Tibial artery (tissue), 4 donors: ENCODE results near the gene KRT26.
A peak's percentile ranks its signal among the peaks of the same experiment; 100 is the strongest.

Experiments
- DNase-seq, 2 donors: peaks; one replicate each; pipeline ENCODE4 v3.0.0-alpha.2; 2019
- H3K27ac ChIP-seq, 2 donors: fragments of 200-600 bp; sonication (generic) in 1 of 2; 1 replicate in 1 of 2; 2 replicates in 1 of 2; pipeline ENCODE4 v1.5.1; 2018 to 2019; ENCODE audit warnings: mild to moderate bottlenecking in 1 of 2
- H3K27me3 ChIP-seq, 2 donors: fragments of 200-600 bp; sonication (generic) in 1 of 2; one replicate each; pipeline versions ENCODE4 v1.5.1 to v1.6.0; 2016 to 2019
- H3K36me3 ChIP-seq, 3 donors: fragments of 200-600 bp; sonication (generic) in 2 of 3; one replicate each; pipeline ENCODE4 v1.5.1; 2016 to 2019; ENCODE audit warnings: mild to moderate bottlenecking in 2 of 3
- H3K4me1 ChIP-seq, 4 donors: fragments of 200-600 bp; sonication (generic) in 2 of 4; 1 replicate in 3 of 4; 2 replicates in 1 of 4; pipeline ENCODE4 v1.5.1; 2016 to 2019
- H3K4me3 ChIP-seq, 2 donors: fragments of 200-600 bp; sonication (generic) in 1 of 2; 1 replicate in 1 of 2; 2 replicates in 1 of 2; pipeline ENCODE4 v1.5.1; 2018 to 2019; ENCODE audit warnings: mild to moderate bottlenecking in 2 of 2
- H3K9me3 ChIP-seq, 3 donors: fragments of 200-600 bp; sonication (generic) in 1 of 3; one replicate each; pipeline ENCODE4 v1.5.1; 2016 to 2019
- intact Hi-C: fragments of 100-400 bp; cut with DNase I; formaldehyde crosslinking; loops from one replicate; pipeline ENCODE4 v1.15.0; 2023; ENCODE audit warnings: low total_unique reads
- TF ChIP-seq, protein P1 (sequence below), 2 experiments: fragments of 200-600 bp in 1 of 2; fragments of 450-650 bp in 1 of 2; IDR thresholded peaks; one replicate each; pipeline ENCODE4 v1.5.1; 2017 to 2019; ENCODE audit warnings: antibody characterized with exemption in 2 of 2, mild to moderate bottlenecking in 1 of 2, moderate library complexity in 1 of 2

KRT26 gene

DNA sequence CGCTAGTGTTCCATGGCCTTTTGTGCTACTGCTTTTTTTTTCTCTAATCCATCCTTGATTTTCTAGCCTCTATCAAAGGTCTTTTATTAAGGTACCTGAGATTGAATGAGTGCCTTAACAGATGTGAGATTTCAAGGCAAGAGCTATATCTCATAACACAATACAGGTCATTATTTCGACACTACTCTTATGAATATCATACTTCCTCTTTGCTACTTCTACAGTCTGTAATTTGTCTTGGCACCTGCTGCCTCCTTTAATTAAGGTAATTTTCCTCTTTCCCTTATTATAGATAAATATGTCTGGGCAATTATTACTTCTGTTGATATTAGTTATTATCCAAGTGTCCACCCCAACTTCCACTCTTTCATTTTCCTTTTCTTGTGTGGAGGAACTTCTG, 22.5 kb upstream of the KRT26 start:
- TF ChIP-seq, protein P1, sequence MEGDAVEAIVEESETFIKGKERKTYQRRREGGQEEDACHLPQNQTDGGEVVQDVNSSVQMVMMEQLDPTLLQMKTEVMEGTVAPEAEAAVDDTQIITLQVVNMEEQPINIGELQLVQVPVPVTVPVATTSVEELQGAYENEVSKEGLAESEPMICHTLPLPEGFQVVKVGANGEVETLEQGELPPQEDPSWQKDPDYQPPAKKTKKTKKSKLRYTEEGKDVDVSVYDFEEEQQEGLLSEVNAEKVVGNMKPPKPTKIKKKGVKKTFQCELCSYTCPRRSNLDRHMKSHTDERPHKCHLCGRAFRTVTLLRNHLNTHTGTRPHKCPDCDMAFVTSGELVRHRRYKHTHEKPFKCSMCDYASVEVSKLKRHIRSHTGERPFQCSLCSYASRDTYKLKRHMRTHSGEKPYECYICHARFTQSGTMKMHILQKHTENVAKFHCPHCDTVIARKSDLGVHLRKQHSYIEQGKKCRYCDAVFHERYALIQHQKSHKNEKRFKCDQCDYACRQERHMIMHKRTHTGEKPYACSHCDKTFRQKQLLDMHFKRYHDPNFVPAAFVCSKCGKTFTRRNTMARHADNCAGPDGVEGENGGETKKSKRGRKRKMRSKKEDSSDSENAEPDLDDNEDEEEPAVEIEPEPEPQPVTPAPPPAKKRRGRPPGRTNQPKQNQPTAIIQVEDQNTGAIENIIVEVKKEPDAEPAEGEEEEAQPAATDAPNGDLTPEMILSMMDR (IDR thresholded peaks at IDR 0.05) = no peak
- H3K36me3 ChIP-seq = no peaks in the 10 kb centered on the region
- H3K9me3 ChIP-seq = no peaks in the 10 kb centered on the region
- H3K27ac ChIP-seq = no peak overlapping the region
- H3K4me3 ChIP-seq = no peak overlapping the region
- intact Hi-C loops = loop anchor here (10.0 kb wide), 1 partner anchor 180 kb away; no protein-coding TSS in a partner anchor
- H3K27me3 ChIP-seq = peaks cover 0 to 38% of the 10 kb centered on the region in 2 donors
- peaks cover 0 to 9% (median 1%) of the 10 kb centered on the region in 4 donors for H3K4me1 ChIP-seq
- no peak for DNase-seq

DNA sequence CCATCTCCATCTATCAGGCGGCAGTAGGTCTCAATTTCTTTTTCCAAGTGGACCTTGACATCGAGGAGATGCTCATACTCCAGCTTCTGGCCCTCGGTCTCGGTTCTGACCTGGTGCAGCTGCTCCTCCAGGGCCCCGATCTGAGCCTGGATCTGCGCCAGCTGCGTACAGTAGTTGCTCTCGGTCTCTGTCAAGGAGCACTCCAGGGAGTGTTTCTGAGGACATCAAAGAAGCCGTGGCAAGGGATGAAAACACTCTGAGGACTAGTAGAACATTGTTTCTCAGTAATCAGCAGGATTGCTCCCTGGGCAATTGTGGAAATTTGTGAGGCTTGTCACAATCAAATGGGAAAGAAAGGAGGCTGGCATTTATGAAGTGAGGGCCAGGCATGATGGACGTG, 21.8 kb upstream of the KRT26 start:
- DNase-seq = no peak
- Histone ChIP-seq H3K9me3 (no peaks in the 10 kb centered on the region), H3K36me3 (no peaks in the 10 kb centered on the region), H3K27me3 (peaks cover 0 to 34% of the 10 kb centered on the region in 2 donors), H3K27ac (no peak overlapping the region), H3K4me3 (no peak overlapping the region), H3K4me1 (peaks cover 0 to 9% (median 1%) of the 10 kb centered on the region in 4 donors)
- TF ChIP-seq, protein P1 (IDR thresholded peaks at IDR 0.05) = no peak
- intact Hi-C loops = loop anchor here (10.0 kb wide), 1 partner anchor 179 kb away; no protein-coding TSS in a partner anchor

DNA sequence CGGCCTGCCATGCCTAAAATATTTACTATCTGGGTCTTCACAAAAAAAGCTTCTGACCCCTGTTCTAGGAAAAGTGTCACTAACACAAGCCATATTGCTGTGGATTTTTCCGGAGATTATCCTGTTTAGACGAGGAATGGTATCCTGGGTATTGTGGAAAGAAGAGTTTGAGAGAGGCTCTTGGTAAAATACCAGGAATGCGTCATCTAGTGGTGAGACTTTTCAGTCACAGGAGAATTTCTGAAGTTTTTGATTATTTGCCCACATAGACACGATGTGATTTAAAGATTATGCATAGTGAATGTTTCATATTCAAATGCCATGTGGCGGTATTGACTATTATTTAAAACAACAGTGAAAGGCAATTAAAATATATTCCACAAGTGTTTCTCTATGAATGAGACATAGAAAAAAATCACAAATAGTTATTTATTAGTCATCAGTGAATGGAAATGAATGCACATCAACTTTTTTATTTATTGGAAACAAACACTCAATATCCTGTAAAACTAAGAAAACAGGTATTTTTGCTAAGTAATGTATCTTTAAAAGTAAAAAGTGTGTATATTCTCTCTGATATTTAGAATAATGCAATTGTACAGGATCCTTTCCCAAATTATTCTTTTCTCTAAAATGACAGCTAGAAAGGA, 19.9 kb upstream of the KRT26 start:
- Histone ChIP-seq H3K27ac (no peak overlapping the region), H3K9me3 (no peaks in the 10 kb centered on the region), H3K27me3 (peaks cover 0 to 20% of the 10 kb centered on the region in 2 donors), H3K4me1 (peaks cover 0 to 9% (median 1%) of the 10 kb centered on the region in 4 donors), H3K4me3 (no peak overlapping the region), H3K36me3 (no peaks in the 10 kb centered on the region)
- TF ChIP-seq, protein P1 (IDR thresholded peaks at IDR 0.05) = peak; percentile 43 to 48
- no peak for DNase-seq
- intact Hi-C loops = loop anchor here (10.0 kb wide), 1 partner anchor 177 kb away; no protein-coding TSS in a partner anchor

DNA sequence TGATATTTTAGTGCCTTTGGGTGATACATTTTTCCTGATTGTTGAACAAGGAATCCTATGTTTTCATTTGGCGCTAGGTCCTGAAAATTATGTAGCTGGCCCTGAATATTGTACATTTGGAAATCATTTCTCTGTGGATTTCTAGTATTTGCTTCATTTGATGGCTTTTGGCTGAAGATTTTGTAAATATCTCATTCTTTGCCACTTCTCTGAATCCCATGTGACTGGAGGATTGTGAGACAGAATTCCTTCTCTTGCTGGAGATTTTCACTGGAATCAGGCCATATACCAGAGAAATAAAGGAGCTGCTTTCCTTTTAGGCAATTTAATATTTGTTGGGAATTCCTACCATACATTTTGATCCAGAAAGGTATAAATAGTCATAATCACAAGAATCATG, 19.1 kb upstream of the KRT26 start:
- Histone ChIP-seq H3K4me3 (no peak overlapping the region), H3K4me1 (peaks cover 0 to 9% (median 1%) of the 10 kb centered on the region in 4 donors), H3K36me3 (no peaks in the 10 kb centered on the region), H3K9me3 (no peaks in the 10 kb centered on the region), H3K27ac (no peak overlapping the region), H3K27me3 (peaks cover 0 to 12% of the 10 kb centered on the region in 2 donors)
- DNase-seq = no peak
- TF ChIP-seq, protein P1 (IDR thresholded peaks at IDR 0.05) = no peak
- intact Hi-C loops = loop anchor here (10.0 kb wide), 1 partner anchor 176 kb away; no protein-coding TSS in a partner anchor

DNA sequence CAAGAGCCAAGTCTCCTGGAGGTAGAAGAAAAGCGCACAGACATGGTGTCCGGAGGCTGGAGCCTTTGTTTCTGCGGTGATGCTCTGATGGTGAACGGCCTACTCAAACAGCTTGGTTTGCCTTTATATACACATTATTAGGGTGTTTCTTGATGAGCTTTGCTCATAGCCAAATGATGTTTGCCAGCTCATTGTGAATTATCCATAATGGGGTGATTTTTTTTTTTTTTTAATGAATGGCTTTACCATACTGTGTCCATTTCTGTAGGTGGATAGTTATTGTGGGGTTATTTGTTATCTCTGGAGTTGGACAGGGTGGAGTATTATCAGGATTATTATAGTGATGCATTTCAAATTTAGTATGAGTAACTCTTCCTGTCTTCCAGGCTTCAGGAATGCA, 10.4 kb upstream of the KRT26 start, which contains the start of gene KRT27:
Gene KRT27, minus strand, starts transcription at position 101 of the 400 bp plus-strand sequence. Its CDS starts 57 bp downstream, at position 44.
- Histone ChIP-seq H3K27me3 (peaks cover 0 to 24% of the 10 kb centered on the region in 2 donors), H3K4me3 (no peak within 1 kb of the TSS), H3K36me3 (no peaks in the 10 kb centered on the region), H3K9me3 (no peaks in the 10 kb centered on the region), H3K27ac (no peak within 1 kb of the TSS), H3K4me1 (no peaks in the 10 kb centered on the region)
- no peak for DNase-seq
- intact Hi-C loops = no loop called here
- TF ChIP-seq, protein P1 (IDR thresholded peaks at IDR 0.05) = no peak
